GM18867 (cell line): ENCODE measurements around the gene IRAK2.
"Not testable (repeated sequence)": the region's sequence is repeated elsewhere in the genome, so short reads cannot be mapped to it uniquely, and the experiment has no call there.

Source experiments
- ATAC-seq: cut with Tn5 transposase; IDR thresholded peaks from one replicate; pipeline ENCODE4 v1.9.1; 2021; ENCODE audit warnings: mild to moderate bottlenecking, moderate library complexity; ENCODE audit not compliant: unreplicated experiment

Gene IRAK2

DNA sequence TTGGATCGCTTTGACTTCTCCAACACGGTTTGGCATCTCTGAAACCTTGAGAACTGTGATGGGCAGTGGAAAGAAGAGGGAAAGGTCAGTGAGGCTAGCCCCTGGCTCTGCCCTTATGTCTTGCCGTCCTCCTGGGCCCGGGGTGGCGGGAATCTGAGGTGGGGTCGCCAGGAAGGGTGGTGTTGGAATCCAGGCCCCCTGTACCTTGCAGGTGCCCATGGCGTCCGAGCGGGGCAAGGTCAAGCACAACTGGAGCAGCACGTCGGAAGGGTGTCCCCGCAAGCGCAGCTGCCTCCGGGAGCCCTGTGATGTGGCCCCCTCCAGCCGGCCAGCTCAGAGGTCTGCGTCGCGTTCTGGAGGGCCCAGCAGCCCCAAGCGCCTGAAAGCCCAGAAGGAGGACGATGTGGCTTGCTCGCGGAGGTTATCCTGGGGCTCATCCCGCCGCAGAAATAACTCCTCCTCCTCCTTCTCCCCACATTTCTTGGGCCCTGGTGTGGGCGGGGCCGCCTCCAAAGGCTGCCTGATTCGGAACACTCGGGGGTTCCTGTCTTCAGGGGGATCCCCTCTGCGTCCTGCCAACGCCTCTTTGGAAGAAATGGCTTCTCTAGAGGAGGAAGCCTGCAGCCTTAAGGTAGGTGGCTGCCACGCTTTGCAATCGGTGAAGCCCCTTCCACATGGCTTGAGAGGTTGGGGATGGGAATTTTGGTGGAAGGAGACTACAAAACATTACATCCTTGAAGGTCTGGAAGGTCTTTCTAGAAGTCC, 84.4 kb downstream of the IRAK2 start:
- no peak for ATAC-seq

DNA sequence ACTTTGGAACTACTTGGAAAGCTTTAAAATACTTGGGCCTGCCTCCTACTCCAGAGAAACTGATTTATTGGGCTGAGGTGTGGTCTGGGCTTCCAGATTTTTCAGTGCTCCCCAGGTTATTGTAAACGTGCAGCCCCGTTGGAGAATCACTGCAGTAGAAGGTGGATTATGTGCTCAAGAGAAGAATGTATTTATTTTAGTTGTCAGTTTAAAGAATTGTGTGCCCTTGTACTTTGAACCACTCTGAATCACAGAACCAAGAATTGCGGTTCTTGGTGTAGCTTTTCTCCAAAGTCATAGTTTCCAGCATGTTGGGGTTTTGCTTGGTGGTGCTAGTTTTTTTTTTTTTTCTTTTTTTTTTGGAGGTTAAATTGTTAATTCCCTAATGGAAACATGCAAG, 85.1 kb downstream of the IRAK2 start:
- ATAC-seq = no peak

DNA sequence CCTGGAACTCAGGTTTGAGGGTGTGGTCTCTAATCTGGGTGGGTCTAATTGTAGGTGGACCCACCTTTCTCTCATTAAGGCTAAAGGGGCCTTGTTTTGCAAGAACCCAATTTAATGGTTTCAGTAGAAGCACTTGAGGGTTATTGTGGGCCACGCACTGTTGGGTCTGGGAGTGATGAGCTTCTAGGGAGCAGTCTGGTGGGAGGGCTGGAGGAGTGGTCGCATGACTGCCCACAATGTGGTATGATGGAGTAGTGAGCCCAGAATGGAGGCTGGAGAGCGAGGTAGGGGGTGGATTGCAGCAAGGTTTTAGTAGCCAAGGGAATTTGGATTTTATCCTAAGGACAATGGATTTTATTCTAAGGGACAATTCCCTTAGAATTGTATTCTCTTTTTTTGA, 86.3 kb downstream of the IRAK2 start:
- no peak for ATAC-seq

DNA sequence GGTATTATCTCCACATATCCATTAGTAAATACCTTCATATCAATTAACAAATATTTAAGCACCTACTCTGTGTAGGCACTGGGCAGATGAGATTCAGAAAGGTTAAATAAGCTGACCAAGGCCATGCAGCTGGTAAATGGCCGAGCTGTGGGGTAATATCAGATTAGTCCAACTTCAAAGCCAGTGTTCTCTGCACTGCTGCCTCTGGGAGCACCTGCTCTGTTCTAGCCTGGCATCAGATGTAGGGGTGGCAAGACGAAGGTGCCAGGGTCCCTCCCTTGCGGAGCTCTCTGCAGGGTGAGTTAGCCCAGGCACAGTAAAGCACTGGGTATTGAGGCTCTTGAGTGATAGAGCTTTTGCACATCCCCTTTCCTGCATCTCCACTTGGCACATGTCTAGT, 89.0 kb downstream of the IRAK2 start:
- no peak for ATAC-seq

DNA sequence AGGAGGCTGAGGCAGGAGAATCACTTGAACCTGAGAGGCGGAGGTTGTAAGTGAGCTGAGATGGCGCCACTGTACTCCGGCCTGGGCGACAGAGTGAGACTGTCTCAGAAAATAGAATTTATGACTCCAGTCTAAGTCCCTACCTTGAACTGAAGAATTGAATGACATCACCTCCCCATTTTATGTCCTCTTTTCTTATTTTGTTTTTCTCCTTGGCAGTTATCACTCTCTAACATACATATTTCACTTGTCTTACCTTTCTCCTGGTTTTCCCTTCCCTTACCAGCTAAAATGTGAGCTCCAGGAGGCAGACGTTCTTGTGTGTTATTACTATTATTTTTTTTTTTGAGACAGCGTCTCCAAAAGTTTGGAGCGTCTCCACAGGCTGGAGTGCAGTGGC, 91.1 kb downstream of the IRAK2 start:
- no peak for ATAC-seq

DNA sequence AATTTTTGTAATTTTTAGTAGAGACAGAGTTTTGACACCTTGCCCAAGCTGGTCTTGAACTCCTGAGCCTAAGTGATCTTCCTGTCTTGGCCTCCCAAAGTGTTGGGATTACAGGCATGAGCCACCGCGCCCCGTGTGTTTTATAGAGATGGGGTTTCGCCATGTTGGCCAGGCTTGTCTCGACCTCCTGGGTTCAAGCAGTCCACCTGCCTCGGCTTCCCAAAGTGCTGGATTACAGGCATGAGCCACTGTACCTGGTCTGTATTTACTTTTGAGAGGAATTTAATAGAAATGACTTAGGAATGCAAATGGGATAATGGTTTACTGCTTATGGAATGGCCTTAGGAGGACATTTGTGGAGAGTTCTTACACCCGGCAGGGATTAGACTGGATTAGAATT, 94.3 kb downstream of the IRAK2 start:
- ATAC-seq = no peak

DNA sequence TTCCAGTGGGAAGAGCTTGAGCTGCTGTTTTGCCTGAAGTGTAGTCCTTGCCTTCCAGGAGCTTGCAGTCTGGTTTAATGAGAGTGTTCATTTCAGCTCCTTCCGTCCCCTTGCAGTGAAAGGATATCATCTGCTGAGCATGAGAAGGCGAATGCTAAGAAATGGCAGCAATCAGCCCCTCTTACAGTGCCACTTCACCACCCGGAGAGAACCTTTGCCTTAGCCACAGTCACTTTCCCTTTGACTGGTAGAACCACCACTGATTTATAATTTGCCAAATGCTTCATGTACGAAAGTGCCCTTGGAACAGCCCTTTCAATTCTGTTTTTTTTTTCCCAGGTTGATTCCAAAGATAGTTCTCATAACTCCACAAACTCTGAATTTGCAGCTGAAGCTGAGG, 95.1 kb downstream of the IRAK2 start:
- ATAC-seq = no peak

DNA sequence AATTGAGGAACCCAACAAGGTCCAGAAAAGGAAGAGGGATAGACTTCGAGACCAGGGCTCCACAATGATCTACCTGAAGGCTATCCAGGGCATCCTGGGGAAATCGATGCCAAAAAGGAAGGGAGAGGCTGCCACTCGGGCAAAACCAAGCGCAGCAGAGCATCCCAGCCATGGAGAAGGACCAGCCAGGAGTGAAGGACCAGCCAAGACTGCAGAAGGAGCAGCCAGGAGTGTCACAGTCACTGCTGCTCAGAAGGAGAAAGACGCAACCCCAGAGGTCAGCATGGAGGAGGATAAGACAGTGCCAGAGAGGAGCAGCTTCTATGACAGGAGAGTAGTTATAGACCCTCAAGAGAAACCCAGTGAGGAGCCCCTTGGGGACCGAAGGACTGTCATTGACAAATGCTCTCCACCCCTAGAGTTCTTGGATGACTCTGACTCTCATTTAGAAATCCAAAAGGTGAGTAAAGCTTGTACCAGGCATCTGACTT, 95.5 kb downstream of the IRAK2 start:
- ATAC-seq = no peak

DNA sequence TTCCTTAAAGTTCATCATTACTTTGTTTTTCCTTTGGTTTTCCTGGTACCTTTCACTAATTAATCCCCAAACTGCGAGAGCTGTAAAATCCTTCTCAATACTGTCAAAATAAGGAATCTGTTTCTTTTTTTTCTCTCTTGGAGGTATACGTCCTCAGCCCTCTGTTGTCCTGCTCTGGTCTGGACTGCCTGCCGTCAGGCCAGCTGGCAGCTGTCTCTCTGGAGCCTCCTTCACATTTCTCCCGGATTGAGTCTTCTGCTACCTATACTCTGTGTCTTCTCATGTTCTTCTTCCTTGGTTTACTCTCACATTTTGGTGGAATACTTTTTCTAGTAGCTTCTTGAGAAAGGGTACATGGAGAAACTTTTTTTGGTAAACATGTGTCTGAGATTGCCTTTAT, 97.3 kb downstream of the IRAK2 start:
- no peak for ATAC-seq

DNA sequence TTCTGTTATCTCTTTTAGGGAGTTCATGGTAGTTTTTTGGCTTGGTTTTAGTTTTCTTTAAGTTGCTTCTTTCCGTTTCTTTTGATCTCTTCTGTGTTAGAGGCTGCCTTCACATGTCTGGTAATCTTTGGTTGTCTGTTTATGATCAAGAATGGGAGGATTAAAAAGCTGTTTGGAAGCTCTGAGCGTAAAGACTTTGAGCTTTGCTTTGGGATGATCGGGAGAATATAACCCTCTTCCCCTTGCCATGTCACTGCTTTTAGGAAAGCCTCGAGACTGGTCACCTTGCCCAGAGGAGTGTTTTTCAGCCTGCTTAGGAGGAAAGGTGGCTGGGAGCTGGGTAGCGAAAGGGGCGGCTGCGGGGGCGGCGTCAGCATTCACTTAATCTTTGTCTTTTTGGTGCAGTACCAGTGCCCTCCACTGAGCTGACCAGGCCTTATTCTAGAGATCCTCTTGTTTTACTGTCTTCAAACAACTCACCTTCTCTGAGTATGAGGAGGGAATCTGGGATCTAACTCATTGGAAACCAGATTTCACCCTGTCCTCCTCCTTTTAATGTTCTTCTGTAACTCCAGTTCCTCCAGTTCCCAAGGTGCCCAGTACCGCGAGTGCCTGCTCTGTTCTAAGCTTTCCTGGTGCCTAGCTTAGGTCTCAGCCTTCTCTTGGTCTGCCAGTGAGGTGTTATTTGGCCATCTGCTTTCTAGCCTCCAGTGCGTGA, 99.1 kb downstream of the IRAK2 start:
- ATAC-seq = no peak

DNA sequence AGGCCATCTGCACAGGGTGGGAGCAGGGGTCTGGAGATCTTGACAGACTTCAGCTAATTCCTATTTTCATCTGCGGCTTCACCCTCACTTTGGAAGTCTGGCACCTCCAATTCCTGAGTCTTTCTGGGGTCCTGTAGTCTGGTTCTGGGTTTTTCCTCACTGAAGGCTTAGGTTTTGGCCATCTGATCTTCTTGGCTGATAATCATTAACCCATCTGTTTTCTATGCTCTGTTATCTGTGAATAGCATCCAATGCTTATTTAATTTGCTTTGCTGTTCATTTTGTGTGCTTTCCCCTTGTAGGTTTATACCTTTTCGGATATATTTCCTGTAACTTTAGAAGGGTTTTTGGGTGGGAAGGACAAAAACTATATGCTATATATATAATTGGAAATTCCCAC, 101.1 kb downstream of the IRAK2 start:
- ATAC-seq = no peak

DNA sequence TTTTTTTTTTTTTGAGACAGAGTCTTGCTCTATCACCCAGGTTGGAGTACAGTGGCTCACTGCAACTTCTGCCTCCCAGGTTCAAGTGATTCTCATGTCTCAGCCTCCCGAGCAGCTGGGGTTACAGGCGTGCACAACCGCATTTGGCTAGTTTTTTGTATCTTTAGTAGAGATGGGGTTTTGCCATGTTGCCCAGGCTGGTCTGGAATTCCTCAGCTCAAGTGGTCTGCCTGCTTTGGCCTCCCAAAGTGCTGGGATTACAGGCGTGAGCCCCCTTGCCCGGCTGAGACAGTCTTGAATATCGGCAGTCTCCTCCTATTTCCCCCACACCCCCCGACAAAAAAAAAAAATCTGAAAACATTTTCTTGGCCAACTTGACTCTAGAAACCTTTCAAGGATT, 102.2 kb downstream of the IRAK2 start:
- ATAC-seq = not testable (repeated sequence)

DNA sequence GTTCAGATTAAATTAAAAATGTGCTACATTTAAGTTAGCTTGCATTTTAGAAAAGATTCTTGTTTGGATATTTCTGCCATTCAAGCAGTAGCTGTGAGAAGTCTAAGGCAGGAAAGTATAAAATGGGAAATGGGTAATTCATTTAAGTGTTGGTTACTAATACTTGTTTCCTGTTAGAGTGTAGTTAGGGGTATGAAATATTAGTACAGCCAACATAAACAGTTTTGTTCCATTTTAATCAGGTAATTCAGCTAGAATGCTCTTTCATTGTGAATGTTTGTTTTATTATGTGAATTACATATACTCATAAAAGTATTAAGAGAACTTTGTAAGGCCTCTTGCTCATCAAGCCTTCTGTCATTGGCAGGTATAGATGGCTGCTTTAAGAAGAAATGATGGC, 103.4 kb downstream of the IRAK2 start:
- no peak for ATAC-seq

DNA sequence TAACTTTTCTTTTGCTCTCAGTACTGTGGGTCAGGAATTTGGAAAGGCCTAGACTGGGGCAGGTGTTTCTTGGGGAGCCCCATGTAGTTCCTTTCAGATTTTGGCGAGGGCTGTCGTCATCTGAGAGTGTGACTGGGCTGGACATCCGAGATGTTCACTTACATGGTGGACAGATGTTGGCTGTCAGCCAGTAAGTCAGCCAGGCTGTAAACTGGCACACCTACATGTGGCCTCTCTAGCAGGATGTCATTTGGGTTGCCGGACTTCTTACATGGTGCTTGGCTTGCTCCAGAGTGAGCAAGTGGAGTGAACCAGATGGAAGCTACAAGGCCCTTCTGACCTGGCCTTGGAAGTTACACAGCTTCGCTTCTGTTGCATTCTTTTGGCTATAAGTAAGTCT, 104.2 kb downstream of the IRAK2 start:
- no peak for ATAC-seq

DNA sequence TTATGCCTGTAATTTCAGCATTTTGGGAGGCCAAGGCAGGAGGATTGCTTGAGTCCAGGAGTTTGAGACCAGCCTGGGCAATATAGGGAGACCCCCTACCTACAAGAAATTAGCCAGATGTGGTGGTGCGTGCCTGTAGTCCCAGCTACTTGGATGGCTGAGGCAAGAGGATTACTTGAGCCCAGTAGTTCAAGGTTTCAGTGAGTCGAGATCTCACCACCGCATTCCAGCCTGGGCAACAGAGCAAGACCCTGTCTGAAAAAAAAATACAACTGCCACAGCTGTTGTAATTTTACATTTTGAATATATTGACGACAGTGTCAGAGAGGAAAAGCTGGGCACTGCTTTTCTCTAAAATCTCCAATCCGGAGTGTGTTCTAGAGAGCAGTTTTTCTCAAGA, 104.7 kb downstream of the IRAK2 start:
- no peak for ATAC-seq

DNA sequence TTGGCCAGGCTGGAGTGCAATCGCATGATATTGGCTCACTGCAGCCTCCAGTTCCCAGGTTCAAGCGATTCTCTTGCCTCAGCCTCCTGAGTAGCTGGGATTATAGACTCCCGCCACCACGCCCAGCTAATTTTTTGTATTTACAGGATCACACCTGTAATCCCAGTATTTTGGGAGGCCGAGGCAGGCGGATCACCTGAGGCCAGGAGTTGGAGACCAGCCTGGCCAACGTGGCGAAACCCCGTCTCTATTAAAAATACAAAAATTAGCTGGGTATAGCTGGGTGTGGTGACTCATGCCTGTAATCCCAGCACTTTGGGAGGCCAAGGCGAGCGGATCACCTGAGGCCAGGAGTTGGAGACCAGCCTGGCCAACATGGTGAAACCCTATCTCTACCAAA, 107.8 kb downstream of the IRAK2 start:
- not testable (repeated sequence) for ATAC-seq

DNA sequence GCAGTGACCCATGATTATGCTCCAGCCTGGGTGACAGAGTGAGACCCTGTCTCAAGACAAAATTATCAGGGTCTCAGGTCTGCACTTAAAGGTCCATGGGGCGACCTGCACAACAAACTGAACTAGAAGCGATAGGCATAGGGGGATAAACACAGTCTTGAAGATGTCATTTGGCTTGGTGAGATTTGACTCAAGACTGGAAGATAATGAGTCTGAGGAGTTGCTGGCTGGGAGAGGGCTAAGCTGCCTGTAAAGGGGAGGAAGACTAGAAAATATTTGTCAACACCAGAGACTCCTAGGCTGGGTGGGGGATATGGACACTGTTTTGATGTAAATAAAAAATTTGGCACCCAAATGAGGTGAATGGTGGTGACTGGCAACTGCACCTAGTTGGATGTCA, 108.3 kb downstream of the IRAK2 start:
- no peak for ATAC-seq

DNA sequence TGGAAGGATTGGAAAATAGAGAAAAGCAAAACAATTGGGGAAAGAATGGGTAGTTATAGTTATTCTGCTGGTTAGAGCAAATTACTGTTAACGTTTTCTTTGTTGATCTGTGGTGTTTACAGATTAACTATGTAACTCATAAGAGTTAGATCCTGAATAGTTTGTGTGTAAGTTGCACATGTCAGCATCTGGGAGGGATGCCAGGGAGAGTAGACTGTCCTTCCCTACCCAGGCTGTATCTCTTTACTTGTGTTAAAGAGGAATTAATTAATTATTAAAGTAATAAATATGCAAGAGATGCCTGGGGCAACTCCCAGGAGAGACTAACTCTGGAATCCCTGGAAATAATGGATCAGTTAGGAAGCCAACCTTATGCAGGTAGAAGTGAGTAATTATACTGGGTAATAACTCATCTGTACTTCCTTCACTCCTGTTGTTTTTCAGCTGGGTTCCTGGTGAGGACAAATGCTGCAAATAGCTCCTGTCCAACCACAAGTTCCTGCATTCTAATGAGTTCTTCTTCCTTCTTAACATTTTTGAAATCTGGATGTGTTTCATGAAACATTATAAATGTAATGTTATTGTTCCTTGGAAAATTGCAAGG, 109.1 kb downstream of the IRAK2 start:
- ATAC-seq = no peak

DNA sequence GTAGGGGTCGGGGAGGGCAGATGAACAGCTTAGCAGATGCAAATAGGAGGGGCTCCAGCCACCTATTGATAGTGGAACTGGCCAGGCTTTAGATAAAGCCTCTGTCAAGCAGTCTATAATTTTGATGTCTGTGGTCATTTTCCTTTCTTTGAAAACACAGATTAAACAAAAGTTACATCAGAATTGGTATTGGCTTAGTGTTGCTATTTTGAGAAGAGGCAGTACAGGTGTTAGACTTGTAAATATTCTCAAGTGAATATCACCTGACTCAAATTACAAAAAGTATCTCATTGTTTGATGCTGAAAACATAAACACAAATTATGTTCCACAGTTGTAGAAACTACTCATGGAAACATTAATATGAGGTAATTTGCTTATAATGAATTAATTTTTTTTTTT, 109.9 kb downstream of the IRAK2 start:
- no peak for ATAC-seq

DNA sequence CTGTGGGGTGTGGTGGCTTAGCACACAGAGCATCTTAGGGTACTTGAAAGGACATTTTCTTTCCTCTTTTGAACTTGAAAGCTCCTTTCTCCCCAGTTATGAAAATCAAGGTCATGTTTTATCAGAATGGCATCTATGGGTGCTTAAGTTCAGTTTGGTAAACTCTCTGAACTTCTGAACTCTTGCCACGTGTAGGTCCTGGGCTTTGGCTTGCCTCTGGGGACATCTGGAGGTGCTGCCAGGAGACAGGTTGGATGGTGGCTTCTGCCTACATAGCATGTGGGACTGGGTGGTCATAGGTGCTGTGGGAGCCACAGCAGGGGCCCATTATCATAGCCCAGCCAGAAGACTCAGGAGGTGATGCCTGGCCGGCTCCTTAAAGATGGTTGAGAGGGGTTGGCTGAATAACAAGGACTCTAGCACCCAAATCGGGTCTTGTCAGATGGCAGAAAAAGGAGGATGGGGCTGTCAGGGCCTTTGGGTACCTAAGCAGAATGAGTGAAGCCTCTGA, 112.5 kb downstream of the IRAK2 start:
- ATAC-seq = no peak

DNA sequence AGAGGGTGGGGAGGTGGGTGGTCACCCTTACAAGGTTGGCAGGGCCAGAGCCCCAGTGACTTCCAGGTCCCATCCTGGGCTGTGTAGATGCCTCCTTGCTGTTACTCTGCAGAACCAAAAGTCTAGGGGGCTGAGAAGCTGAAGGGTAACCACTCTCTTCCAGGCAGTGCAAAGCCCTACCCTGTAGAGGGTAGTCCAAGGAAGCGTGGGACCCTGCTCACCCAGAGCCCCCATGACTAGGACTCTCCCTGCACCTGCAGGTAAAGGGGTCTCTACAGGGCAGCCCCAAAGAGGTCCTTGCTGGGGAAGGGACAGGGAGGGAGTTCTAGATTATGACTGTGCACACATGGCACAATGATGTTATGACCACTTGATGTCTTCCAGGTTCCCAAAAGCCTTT, 113.8 kb downstream of the IRAK2 start:
- ATAC-seq = no peak
